HepG2 (cell line): Measurements from ENCODE around the gene PPM1E. TPM values are rescaled to one million over a fixed set of nuclear protein-coding genes. Genes with fewer than 3 reads are reported as not detected.

ENCODE experiments used
- CENPX ChIP-seq: sonication (generic); formaldehyde crosslinking; IDR thresholded peaks from 2 replicates; pipeline ENCODE4 v1.9.0; 2021; ENCODE audit warnings: mild to moderate bottlenecking, missing genetic modification reagents, moderate library complexity
- DR1 ChIP-seq: sonication (generic); formaldehyde crosslinking; IDR thresholded peaks from 2 replicates; pipeline ENCODE4 v1.8.0; 2021; ENCODE audit warnings: mild to moderate bottlenecking, missing genetic modification reagents, inconsistent platforms
- GTF2F1 ChIP-seq: fragments of 150-350 bp; IDR thresholded peaks from 2 replicates; pipeline ENCODE4 v1.6.1; 2014; ENCODE audit warnings: low read length
- HMGA1 ChIP-seq: sonication (generic); formaldehyde crosslinking; conservative IDR thresholded peaks from 2 replicates; pipeline ENCODE4 v1.4.0; 2020; ENCODE audit warnings: missing genetic modification reagents
- KLF6 ChIP-seq: IDR thresholded peaks from 2 replicates; pipeline ENCODE4 v1.8.0; 2016; ENCODE audit warnings: missing biosample characterization, missing genetic modification reagents
- MIER3 ChIP-seq: IDR thresholded peaks from 2 replicates; pipeline ENCODE4 v1.6.1; 2016; ENCODE audit warnings: missing compliant biosample characterization, borderline replicate concordance
- MIXL1 ChIP-seq: IDR thresholded peaks from 2 replicates; pipeline ENCODE4 v1.6.1; 2016
- MXI1 ChIP-seq: IDR thresholded peaks from 3 replicates; pipeline ENCODE4 v1.6.1; 2012; ENCODE audit warnings: low read depth, low read length, inconsistent platforms, borderline replicate concordance
- MYC ChIP-seq: sonication (generic); formaldehyde crosslinking; IDR thresholded peaks from 2 replicates; pipeline ENCODE4 v1.9.0; 2021; ENCODE audit warnings: missing genetic modification reagents, borderline replicate concordance
- MYNN ChIP-seq: sonication (generic); formaldehyde crosslinking; IDR thresholded peaks from 2 replicates; pipeline ENCODE4 v1.4.0; 2020; ENCODE audit warnings: mild to moderate bottlenecking, low read depth, missing genetic modification reagents
- NFIC ChIP-seq: IDR thresholded peaks from 2 replicates; pipeline ENCODE4 v1.6.1; 2012; ENCODE audit warnings: mild to moderate bottlenecking, low read length, inconsistent platforms
- SOX5 ChIP-seq: IDR thresholded peaks from 2 replicates; pipeline ENCODE4 v1.6.1; 2016; ENCODE audit warnings: borderline replicate concordance
- U2AF2 ChIP-seq: fragments of 200-400 bp; formaldehyde crosslinking; IDR thresholded peaks from 2 replicates; pipeline ENCODE4 v1.6.1; 2017; ENCODE audit warnings: low read depth, mild to moderate bottlenecking, low read length
- ZBTB7B ChIP-seq: sonication (generic); formaldehyde crosslinking; IDR thresholded peaks from 2 replicates; pipeline ENCODE4 v1.4.0; 2020; ENCODE audit warnings: missing genetic modification reagents
- ZNF441 ChIP-seq: sonication (generic); formaldehyde crosslinking; IDR thresholded peaks from 2 replicates; pipeline ENCODE4 v1.7.0; 2021; ENCODE audit warnings: missing genetic modification reagents, borderline replicate concordance
- ZNF644 ChIP-seq: IDR thresholded peaks from 2 replicates; pipeline ENCODE4 v1.6.1; 2016; ENCODE audit warnings: low read depth
- polyA plus RNA-seq, 8 experiments: library from polyadenylated mRNA; depleted of rRNA in 3 of 8; stranded (reverse) in 7 of 8; unstranded in 1 of 8; fragments of >200 nt; fragmentation: Illumina TruSeq in 4 of 8; extraction: Trizol in 4 of 8; gene quantifications; 2 replicates each; pipeline versions ENCODE4 v1.2.1 to v1.2.3, GENCODE V29; 2011 to 2016; ENCODE audit warnings: low read depth in 4 of 8, missing spikeins in 1 of 8, mixed read lengths in 1 of 8; ENCODE audit not compliant: insufficient read depth in 1 of 8
- total RNA-seq, 5 experiments: library from RNA; depleted of rRNA; stranded (reverse); fragments of >200 nt; fragmentation: Illumina TruSeq; extraction: Trizol; gene quantifications; 2 replicates each; pipeline ENCODE4 v1.2.3, GENCODE V29; 2016; ENCODE audit warnings: low read depth in 1 of 5
- TF ChIP-seq, protein P1 (sequence below): sonication (generic); formaldehyde crosslinking; IDR thresholded peaks from 2 replicates; pipeline ENCODE4 v1.8.1; 2022; ENCODE audit warnings: mild to moderate bottlenecking, missing genetic modification reagents
- TF ChIP-seq, protein P2 (sequence below): sonication (generic); formaldehyde crosslinking; IDR thresholded peaks from 2 replicates; pipeline ENCODE4 v1.5.0; 2020; ENCODE audit warnings: missing genetic modification reagents
- TF ChIP-seq, protein P3 (sequence below): sonication (generic); formaldehyde crosslinking; IDR thresholded peaks from 2 replicates; pipeline ENCODE4 v1.5.1; 2020; ENCODE audit warnings: mild to moderate bottlenecking, moderate library complexity, missing genetic modification reagents
- TF ChIP-seq, protein P4 (sequence below): sonication (generic); formaldehyde crosslinking; IDR thresholded peaks from 2 replicates; pipeline ENCODE4 v1.4.0; 2020; ENCODE audit warnings: missing genetic modification reagents
- TF ChIP-seq, protein P5 (sequence below): sonication (generic); formaldehyde crosslinking; IDR thresholded peaks from 2 replicates; pipeline ENCODE4 v1.4.0; 2020; ENCODE audit warnings: missing genetic modification reagents

PPM1E gene
- total and polyA plus RNA-seq, 2 of the 13 experiments (the other 11 are each of a cell fraction or from before 2014, with no cell fraction given), result 0.15 TPM; not detected in 1

DNA sequence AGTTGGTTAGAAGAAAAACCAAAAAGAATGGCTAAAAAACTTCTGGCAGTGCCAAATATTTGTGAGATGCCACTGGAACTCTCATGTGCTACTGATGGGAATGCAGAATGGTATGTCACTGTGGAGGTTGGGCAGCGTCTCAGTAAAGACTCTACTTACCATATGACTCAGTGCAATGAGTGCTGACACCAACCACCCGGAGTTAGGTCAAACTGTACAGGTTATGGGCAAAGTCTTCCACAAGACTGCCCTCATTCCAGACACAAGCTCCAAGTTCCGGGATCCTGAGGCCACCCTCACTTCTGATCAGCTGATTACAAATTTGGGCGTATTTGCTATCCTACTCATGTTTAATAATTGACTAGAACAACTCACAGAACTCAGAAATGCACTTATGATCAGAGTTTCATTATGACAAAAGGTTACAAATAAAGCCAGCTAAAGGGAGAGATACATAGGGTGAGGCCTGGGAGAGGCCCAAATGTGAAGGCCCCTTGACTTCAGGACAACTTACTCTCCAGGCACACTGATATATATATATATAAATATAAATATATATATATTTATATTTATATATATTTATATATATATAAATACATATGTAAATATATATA, 236.2 kb downstream of the PPM1E start (continued):
- TF ChIP-seq, protein P1, sequence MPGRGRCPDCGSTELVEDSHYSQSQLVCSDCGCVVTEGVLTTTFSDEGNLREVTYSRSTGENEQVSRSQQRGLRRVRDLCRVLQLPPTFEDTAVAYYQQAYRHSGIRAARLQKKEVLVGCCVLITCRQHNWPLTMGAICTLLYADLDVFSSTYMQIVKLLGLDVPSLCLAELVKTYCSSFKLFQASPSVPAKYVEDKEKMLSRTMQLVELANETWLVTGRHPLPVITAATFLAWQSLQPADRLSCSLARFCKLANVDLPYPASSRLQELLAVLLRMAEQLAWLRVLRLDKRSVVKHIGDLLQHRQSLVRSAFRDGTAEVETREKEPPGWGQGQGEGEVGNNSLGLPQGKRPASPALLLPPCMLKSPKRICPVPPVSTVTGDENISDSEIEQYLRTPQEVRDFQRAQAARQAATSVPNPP (CRISPR knock-in tag), result no peak
- TF ChIP-seq, protein P2, sequence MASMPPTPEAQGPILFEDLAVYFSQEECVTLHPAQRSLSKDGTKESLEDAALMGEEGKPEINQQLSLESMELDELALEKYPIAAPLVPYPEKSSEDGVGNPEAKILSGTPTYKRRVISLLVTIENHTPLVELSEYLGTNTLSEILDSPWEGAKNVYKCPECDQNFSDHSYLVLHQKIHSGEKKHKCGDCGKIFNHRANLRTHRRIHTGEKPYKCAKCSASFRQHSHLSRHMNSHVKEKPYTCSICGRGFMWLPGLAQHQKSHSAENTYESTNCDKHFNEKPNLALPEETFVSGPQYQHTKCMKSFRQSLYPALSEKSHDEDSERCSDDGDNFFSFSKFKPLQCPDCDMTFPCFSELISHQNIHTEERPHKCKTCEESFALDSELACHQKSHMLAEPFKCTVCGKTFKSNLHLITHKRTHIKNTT, result no peak
- TF ChIP-seq ZBTB7B (CRISPR knock-in tag), result no peak
- no peak for TF ChIP-seq MIER3 (CRISPR knock-in tag)
- TF ChIP-seq HMGA1 (CRISPR knock-in tag), result no peak
- TF ChIP-seq, protein P3, sequence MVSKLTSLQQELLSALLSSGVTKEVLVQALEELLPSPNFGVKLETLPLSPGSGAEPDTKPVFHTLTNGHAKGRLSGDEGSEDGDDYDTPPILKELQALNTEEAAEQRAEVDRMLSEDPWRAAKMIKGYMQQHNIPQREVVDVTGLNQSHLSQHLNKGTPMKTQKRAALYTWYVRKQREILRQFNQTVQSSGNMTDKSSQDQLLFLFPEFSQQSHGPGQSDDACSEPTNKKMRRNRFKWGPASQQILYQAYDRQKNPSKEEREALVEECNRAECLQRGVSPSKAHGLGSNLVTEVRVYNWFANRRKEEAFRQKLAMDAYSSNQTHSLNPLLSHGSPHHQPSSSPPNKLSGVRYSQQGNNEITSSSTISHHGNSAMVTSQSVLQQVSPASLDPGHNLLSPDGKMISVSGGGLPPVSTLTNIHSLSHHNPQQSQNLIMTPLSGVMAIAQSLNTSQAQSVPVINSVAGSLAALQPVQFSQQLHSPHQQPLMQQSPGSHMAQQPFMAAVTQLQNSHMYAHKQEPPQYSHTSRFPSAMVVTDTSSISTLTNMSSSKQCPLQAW (CRISPR knock-in tag), result no peak
- no peak for TF ChIP-seq CENPX (CRISPR knock-in tag)
- TF ChIP-seq ZNF644 (CRISPR knock-in tag), result no peak
- TF ChIP-seq GTF2F1, result no peak
- TF ChIP-seq, protein P4, sequence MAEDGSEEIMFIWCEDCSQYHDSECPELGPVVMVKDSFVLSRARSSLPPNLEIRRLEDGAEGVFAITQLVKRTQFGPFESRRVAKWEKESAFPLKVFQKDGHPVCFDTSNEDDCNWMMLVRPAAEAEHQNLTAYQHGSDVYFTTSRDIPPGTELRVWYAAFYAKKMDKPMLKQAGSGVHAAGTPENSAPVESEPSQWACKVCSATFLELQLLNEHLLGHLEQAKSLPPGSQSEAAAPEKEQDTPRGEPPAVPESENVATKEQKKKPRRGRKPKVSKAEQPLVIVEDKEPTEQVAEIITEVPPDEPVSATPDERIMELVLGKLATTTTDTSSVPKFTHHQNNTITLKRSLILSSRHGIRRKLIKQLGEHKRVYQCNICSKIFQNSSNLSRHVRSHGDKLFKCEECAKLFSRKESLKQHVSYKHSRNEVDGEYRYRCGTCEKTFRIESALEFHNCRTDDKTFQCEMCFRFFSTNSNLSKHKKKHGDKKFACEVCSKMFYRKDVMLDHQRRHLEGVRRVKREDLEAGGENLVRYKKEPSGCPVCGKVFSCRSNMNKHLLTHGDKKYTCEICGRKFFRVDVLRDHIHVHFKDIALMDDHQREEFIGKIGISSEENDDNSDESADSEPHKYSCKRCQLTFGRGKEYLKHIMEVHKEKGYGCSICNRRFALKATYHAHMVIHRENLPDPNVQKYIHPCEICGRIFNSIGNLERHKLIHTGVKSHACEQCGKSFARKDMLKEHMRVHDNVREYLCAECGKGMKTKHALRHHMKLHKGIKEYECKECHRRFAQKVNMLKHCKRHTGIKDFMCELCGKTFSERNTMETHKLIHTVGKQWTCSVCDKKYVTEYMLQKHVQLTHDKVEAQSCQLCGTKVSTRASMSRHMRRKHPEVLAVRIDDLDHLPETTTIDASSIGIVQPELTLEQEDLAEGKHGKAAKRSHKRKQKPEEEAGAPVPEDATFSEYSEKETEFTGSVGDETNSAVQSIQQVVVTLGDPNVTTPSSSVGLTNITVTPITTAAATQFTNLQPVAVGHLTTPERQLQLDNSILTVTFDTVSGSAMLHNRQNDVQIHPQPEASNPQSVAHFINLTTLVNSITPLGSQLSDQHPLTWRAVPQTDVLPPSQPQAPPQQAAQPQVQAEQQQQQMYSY (CRISPR knock-in tag), result peak; percentile 88
- no peak for TF ChIP-seq MYC (CRISPR knock-in tag)
- no peak for TF ChIP-seq NFIC
- no peak for TF ChIP-seq MXI1
- no peak for TF ChIP-seq DR1 (CRISPR knock-in tag)
- no peak for TF ChIP-seq U2AF2
- TF ChIP-seq KLF6 (CRISPR knock-in tag), result no peak
- no peak for TF ChIP-seq ZNF441 (CRISPR knock-in tag)
- no peak for TF ChIP-seq MIXL1 (CRISPR knock-in tag)
- no peak for TF ChIP-seq SOX5 (CRISPR knock-in tag)
- TF ChIP-seq, protein P5, sequence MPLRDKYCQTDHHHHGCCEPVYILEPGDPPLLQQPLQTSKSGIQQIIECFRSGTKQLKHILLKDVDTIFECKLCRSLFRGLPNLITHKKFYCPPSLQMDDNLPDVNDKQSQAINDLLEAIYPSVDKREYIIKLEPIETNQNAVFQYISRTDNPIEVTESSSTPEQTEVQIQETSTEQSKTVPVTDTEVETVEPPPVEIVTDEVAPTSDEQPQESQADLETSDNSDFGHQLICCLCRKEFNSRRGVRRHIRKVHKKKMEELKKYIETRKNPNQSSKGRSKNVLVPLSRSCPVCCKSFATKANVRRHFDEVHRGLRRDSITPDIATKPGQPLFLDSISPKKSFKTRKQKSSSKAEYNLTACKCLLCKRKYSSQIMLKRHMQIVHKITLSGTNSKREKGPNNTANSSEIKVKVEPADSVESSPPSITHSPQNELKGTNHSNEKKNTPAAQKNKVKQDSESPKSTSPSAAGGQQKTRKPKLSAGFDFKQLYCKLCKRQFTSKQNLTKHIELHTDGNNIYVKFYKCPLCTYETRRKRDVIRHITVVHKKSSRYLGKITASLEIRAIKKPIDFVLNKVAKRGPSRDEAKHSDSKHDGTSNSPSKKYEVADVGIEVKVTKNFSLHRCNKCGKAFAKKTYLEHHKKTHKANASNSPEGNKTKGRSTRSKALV (CRISPR knock-in tag), result no peak
- no peak for TF ChIP-seq MYNN (CRISPR knock-in tag)
